ENCODE measurements around the gene KRTAP1-4. TPM values are rescaled to one million over a fixed set of nuclear protein-coding genes. Genes with fewer than 3 reads are reported as not detected.

The KRTAP1-4 gene
- total and polyA plus RNA-seq, 2 donors (not counting 3 experiments of a cell fraction or from before 2014, with no cell fraction given) = not detected

DNA sequence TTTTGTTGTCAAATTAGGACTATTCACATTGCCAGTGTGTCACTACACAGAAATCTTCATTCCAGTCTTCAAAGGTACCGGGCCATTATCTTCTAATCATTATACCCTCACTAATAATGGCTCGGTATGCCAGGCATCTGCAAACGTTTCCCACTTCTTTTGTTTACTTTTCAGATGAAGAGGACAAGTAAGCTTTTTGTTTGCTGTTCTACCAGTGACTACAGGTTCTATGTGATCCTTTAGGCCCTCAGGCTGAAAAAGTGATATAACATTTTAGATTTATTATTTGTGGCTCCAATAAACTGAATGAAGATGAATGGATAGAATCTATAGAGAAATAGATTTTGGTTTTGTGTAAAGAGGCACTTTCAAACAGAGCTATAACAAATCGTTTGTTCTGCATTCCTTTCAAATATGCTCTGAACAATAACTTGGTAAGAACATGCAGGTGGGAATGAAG lies 20.7 kb downstream of the KRTAP1-4 start:
- CTCF ChIA-PET = no interaction called here
- dilution Hi-C loops (cut with MboI; ENCODE audit: extremely low pct_ligation_motif_present, low sequenced_read_pairs) (no loop called here), intact Hi-C loops (cut with micrococcal nuclease) (no loop called here)
- H3K36me3 ChIP-seq (ENCODE audit: control insufficient read depth in 2 of 2, extremely low read depth in 1 of 2, insufficient read depth in 2 of 2, low read length in 2 of 2) = no peaks in the 10 kb centered on the region
- BruUV-seq (replicated peaks) = no TSS peak
- no peak for FAIRE-seq
- no peaks in the 10 kb centered on the region for H4K20me1 ChIP-seq (replicated peaks; ENCODE audit: control insufficient read depth, extremely low read depth, insufficient read depth, low read length)
- no peak overlapping the region for H2AFZ ChIP-seq (ENCODE audit: low read depth, low read length)
- H3K4me3 ChIP-seq (replicated peaks in 1 of 3; ENCODE audit: insufficient read depth in 1 of 3, low read depth in 1 of 3, low read length in 3 of 3) = no peak overlapping the region
- no peaks in the 10 kb centered on the region for H3K4me1 ChIP-seq (ENCODE audit: control insufficient read depth, extremely low read depth, insufficient read depth, low read length)
- H3K4me2 ChIP-seq (ENCODE audit: insufficient read depth, low read length) = no peak overlapping the region
- no peak for DNase-seq (ENCODE audit: low read depth, low spot score)
- H3K27me3 ChIP-seq (ENCODE audit: control insufficient read depth in 2 of 2, insufficient read depth in 2 of 2, low read length in 2 of 2) = peaks cover 0 to 1% of the 10 kb centered on the region in 2 experiments
- H3K9me1 ChIP-seq (replicated peaks; ENCODE audit: control insufficient read depth, extremely low read depth, insufficient read depth, low read length) = no peaks in the 10 kb centered on the region
- no peaks in the 10 kb centered on the region for H3K9me3 ChIP-seq (replicated peaks; ENCODE audit: control insufficient read depth, insufficient read depth, low read length)
- H3K9ac ChIP-seq (replicated peaks; ENCODE audit: extremely low read depth, insufficient read depth, low read length) = no peak overlapping the region
- POLR2A ChIA-PET = no interaction called here
- H3K79me2 ChIP-seq (ENCODE audit: control insufficient read depth, insufficient read depth, low read length) = no peaks in the 10 kb centered on the region
- no peak overlapping the region for H3K27ac ChIP-seq (ENCODE audit: insufficient read depth, low read depth, low read length)
- TF ChIP-seq POLR2A (IDR thresholded peaks at IDR 0.05; ENCODE audit: low read depth, low read length) (no peak), POLR2AphosphoS5 (IDR thresholded peaks at IDR 0.05; ENCODE audit: insufficient read depth, low read depth, low read length) (no peak), MYC (IDR thresholded peaks at IDR 0.05; ENCODE audit: low read depth, low read length) (no peak), EZH2 (IDR thresholded peaks at IDR 0.05; ENCODE audit: borderline replicate concordance, low read depth, low read length, severe bottlenecking) (no peak), FOS (IDR thresholded peaks at IDR 0.05; ENCODE audit: borderline replicate concordance, insufficient read depth, low read length) (no peak), GATA2 (IDR thresholded peaks at IDR 0.05; ENCODE audit: insufficient read depth, insufficient read length, low read depth, low read length) (no peak), JUN (IDR thresholded peaks at IDR 0.05; ENCODE audit: borderline replicate concordance, insufficient read depth, insufficient read length, low read depth) (no peak)
- TF ChIP-seq, protein P1, sequence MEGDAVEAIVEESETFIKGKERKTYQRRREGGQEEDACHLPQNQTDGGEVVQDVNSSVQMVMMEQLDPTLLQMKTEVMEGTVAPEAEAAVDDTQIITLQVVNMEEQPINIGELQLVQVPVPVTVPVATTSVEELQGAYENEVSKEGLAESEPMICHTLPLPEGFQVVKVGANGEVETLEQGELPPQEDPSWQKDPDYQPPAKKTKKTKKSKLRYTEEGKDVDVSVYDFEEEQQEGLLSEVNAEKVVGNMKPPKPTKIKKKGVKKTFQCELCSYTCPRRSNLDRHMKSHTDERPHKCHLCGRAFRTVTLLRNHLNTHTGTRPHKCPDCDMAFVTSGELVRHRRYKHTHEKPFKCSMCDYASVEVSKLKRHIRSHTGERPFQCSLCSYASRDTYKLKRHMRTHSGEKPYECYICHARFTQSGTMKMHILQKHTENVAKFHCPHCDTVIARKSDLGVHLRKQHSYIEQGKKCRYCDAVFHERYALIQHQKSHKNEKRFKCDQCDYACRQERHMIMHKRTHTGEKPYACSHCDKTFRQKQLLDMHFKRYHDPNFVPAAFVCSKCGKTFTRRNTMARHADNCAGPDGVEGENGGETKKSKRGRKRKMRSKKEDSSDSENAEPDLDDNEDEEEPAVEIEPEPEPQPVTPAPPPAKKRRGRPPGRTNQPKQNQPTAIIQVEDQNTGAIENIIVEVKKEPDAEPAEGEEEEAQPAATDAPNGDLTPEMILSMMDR (IDR thresholded peaks at IDR 0.05; ENCODE audit: extremely low read depth in 1 of 2, insufficient read depth in 1 of 2, low read depth in 1 of 2, low read length in 2 of 2) = no peak
- TF ChIP-seq, protein P2, sequence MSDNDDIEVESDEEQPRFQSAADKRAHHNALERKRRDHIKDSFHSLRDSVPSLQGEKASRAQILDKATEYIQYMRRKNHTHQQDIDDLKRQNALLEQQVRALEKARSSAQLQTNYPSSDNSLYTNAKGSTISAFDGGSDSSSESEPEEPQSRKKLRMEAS (IDR thresholded peaks at IDR 0.05; ENCODE audit: insufficient read depth, insufficient read length) = no peak

All from endothelial cell of umbilical vein (primary cell).